Suprapubic skin (tissue), 4 donors: ENCODE results near the gene SEMA3F. TPM values are rescaled to one million over a fixed set of nuclear protein-coding genes. Genes with fewer than 3 reads are reported as not detected.

Experiments used
- DNase-seq, 2 donors: peaks; one replicate each; pipeline ENCODE4 v3.0.0-alpha.2; 2019; ENCODE audit warnings: low spot score in 2 of 2
- H3K27ac ChIP-seq: fragments of 200-600 bp; sonication (generic); one replicate; pipeline ENCODE4 v1.5.1; 2019
- H3K27me3 ChIP-seq: fragments of 200-600 bp; sonication (generic); one replicate; pipeline ENCODE4 v1.5.1; 2019
- H3K36me3 ChIP-seq: fragments of 200-600 bp; sonication (generic); one replicate; pipeline ENCODE4 v1.5.1; 2019
- H3K4me1 ChIP-seq: fragments of 200-600 bp; sonication (generic); one replicate; pipeline ENCODE4 v1.5.1; 2019
- H3K4me3 ChIP-seq: fragments of 200-600 bp; sonication (generic); one replicate; pipeline ENCODE4 v1.5.1; 2019; ENCODE audit warnings: mild to moderate bottlenecking
- H3K9me3 ChIP-seq: fragments of 200-600 bp; sonication (generic); one replicate; pipeline ENCODE4 v1.5.1; 2019
- CTCF ChIP-seq, 2 donors: fragments of 200-600 bp in 1 of 2; fragments of 450-650 bp in 1 of 2; sonication (generic) in 1 of 2; IDR thresholded peaks; one replicate each; pipeline ENCODE4 v1.5.1; 2016 to 2019; ENCODE audit warnings: antibody characterized with exemption in 2 of 2, mild to moderate bottlenecking in 1 of 2, moderate library complexity in 1 of 2
- EP300 ChIP-seq: sonication (generic); formaldehyde crosslinking; IDR thresholded peaks from one replicate; pipeline ENCODE4 v1.6.1; 2017; ENCODE audit warnings: antibody characterized with exemption
- POLR2A ChIP-seq, 2 donors: fragments of 450-650 bp; IDR thresholded peaks; one replicate each; pipeline ENCODE4 v1.6.1; 2017; ENCODE audit warnings: antibody characterized with exemption in 2 of 2, mild to moderate bottlenecking in 2 of 2, moderate library complexity in 2 of 2
- POLR2AphosphoS5 ChIP-seq, 3 donors: sonication (generic); formaldehyde crosslinking; IDR thresholded peaks; one replicate each; pipeline ENCODE4 v1.6.1; 2017; ENCODE audit warnings: antibody characterized with exemption in 3 of 3
- WGBS: methylation state at CpG from one replicate; pipeline ENCODE4 v1.1.5; 2018; 5-methylcytosine and 5-hydroxymethylcytosine counted together
- total RNA-seq, 4 donors: library from RNA; depleted of rRNA; stranded (reverse); fragments of >200 nt; gene quantifications; one replicate each; pipeline ENCODE4 v1.1.0, GENCODE V29; 2016

SEMA3F gene
- total RNA-seq, 4 donors from 2014 or later: 123 to 188 (median 130) TPM

- no peak for TF ChIP-seq EP300
- no peak for TF ChIP-seq POLR2A (IDR thresholded peaks at IDR 0.05)
- no peak for TF ChIP-seq CTCF (IDR thresholded peaks at IDR 0.05)
- no peak for TF ChIP-seq POLR2AphosphoS5 (IDR thresholded peaks at IDR 0.05)
- no peak for DNase-seq
- Histone ChIP-seq H3K27ac (no peak overlapping the region), H3K36me3 (no peaks in the 10 kb centered on the region), H3K27me3 (no peaks in the 10 kb centered on the region), H3K9me3 (no peaks in the 10 kb centered on the region), H3K4me1 (peaks cover 48% of the 10 kb centered on the region), H3K4me3 (no peak overlapping the region)
- 63% methylated on average over 3 of the region's 3 CpGs for WGBS
These were observed 8.7 kb upstream of the SEMA3F start for GRCh38 chr3:50146316-50146901.

- H3K36me3 ChIP-seq: no peaks in the 10 kb centered on the region
- peaks cover 54% of the 10 kb centered on the region for H3K4me1 ChIP-seq
- no peak for DNase-seq
- H3K27me3 ChIP-seq: no peaks in the 10 kb centered on the region
- TF ChIP-seq POLR2A (IDR thresholded peaks at IDR 0.05) (no peak), POLR2AphosphoS5 (IDR thresholded peaks at IDR 0.05) (no peak), CTCF (IDR thresholded peaks at IDR 0.05) (no peak), EP300 (no peak)
- H3K4me3 ChIP-seq: no peak overlapping the region
- WGBS: 60% methylated on average over 7 of the region's 7 CpGs
- H3K9me3 ChIP-seq: no peaks in the 10 kb centered on the region
- no peak overlapping the region for H3K27ac ChIP-seq
These were observed 8.1 kb upstream of the SEMA3F start for GRCh38 chr3:50147016-50147415.

- Histone ChIP-seq H3K4me3 (no peak overlapping the region), H3K4me1 (peaks cover 59% of the 10 kb centered on the region), H3K36me3 (no peaks in the 10 kb centered on the region), H3K27me3 (no peaks in the 10 kb centered on the region), H3K27ac (no peak overlapping the region), H3K9me3 (no peaks in the 10 kb centered on the region)
- no peak for DNase-seq
- no peak for TF ChIP-seq POLR2AphosphoS5 (IDR thresholded peaks at IDR 0.05)
- TF ChIP-seq CTCF (IDR thresholded peaks at IDR 0.05): no peak
- no peak for TF ChIP-seq POLR2A (IDR thresholded peaks at IDR 0.05)
- no peak for TF ChIP-seq EP300
- whole genome bisulfite sequencing: 63% methylated on average over 1 of the region's 2 CpGs
These were observed 7.7 kb upstream of the SEMA3F start for GRCh38 chr3:50147447-50147846.

GRCh38 chr3:50147861-50148260, 7.3 kb upstream of the SEMA3F start:
- Histone ChIP-seq H3K27me3 (no peaks in the 10 kb centered on the region), H3K9me3 (no peaks in the 10 kb centered on the region), H3K4me3 (no peak overlapping the region), H3K36me3 (no peaks in the 10 kb centered on the region), H3K27ac (no peak overlapping the region), H3K4me1 (peaks cover 63% of the 10 kb centered on the region)
- WGBS: 41% methylated on average over 4 of the region's 6 CpGs
- TF ChIP-seq CTCF (IDR thresholded peaks at IDR 0.05): no peak
- no peak for TF ChIP-seq EP300
- TF ChIP-seq POLR2AphosphoS5 (IDR thresholded peaks at IDR 0.05): no peak
- TF ChIP-seq POLR2A (IDR thresholded peaks at IDR 0.05): no peak
- DNase-seq: no peak

GRCh38 chr3:50150404-50150750, 4.7 kb upstream of the SEMA3F start:
- Histone ChIP-seq H3K27ac (peak overlapping the region; percentile 53), H3K36me3 (no peaks in the 10 kb centered on the region), H3K4me1 (peaks cover 79% of the 10 kb centered on the region), H3K4me3 (no peak overlapping the region), H3K9me3 (no peaks in the 10 kb centered on the region), H3K27me3 (no peaks in the 10 kb centered on the region)
- WGBS: 67% methylated on average over 1 of the region's 1 CpG
- no peak for DNase-seq
- no peak for TF ChIP-seq CTCF (IDR thresholded peaks at IDR 0.05)
- no peak for TF ChIP-seq POLR2A (IDR thresholded peaks at IDR 0.05)
- TF ChIP-seq POLR2AphosphoS5 (IDR thresholded peaks at IDR 0.05): no peak
- TF ChIP-seq EP300: no peak
